ENCODE data around the gene PDIA3.
"Not testable (repeated sequence)": the region's sequence is repeated elsewhere in the genome, so short reads cannot be mapped to it uniquely, and the experiment has no call there.

PDIA3 gene

GRCh38 chr15:43815064-43815463 lies 68.8 kb downstream of the PDIA3 start:
- in situ Hi-C loops (cut with MboI; ENCODE audit: low sequenced_read_pairs); H3K4me3 ChIP-seq; H3K4me1 ChIP-seq; DNase-seq (ENCODE audit: low spot score in 2 of 2); H3K9me3 ChIP-seq; H3K27me3 ChIP-seq (ENCODE audit: low read depth): not testable (repeated sequence)
- peaks cover 70% of the 10 kb centered on the region for H3K36me3 ChIP-seq (replicated peaks)

- Histone ChIP-seq H3K4me3 (no peak overlapping the region), H3K9me3 (peaks cover 3% of the 10 kb centered on the region; the same call in 1 of the 2 replicates), H3K36me3 (replicated peaks) (peaks cover 17% of the 10 kb centered on the region), H3K27me3 (ENCODE audit: low read depth) (no peaks in the 10 kb centered on the region), H3K4me1 (peaks cover 9% of the 10 kb centered on the region)
- in situ Hi-C loops (cut with MboI; ENCODE audit: low sequenced_read_pairs): no loop called here
- no peak for DNase-seq (ENCODE audit: low spot score in 2 of 2)
Measured at GRCh38 chr15:43821505-43821904, 75.3 kb downstream of the PDIA3 start.
